Osteocyte (in vitro differentiated cells): Measurements from ENCODE around the gene ABHD16A. TPM values are rescaled to one million over a fixed set of nuclear protein-coding genes. Genes with fewer than 3 reads are reported as not detected.
A peak's percentile ranks its signal among the peaks of the same experiment; 100 is the strongest.

Experiments
- DNase-seq: peaks from one replicate; pipeline ENCODE4 v3.0.0; 2021; ENCODE audit warnings: mixed read lengths; ENCODE audit not compliant: unreplicated experiment; ENCODE audit errors: extremely low spot score
- H3K27ac Mint-ChIP-seq: one replicate; pipeline ENCODE4 v1.8.0; 2021; ENCODE audit warnings: mild to moderate bottlenecking, mixed read lengths; ENCODE audit not compliant: unreplicated experiment
- H3K27me3 Mint-ChIP-seq: one replicate; pipeline ENCODE4 v1.8.0; 2021; ENCODE audit warnings: mixed read lengths; ENCODE audit not compliant: unreplicated experiment
- H3K36me3 Mint-ChIP-seq: one replicate; pipeline ENCODE4 v1.8.0; 2021; ENCODE audit warnings: mixed read lengths; ENCODE audit not compliant: unreplicated experiment
- H3K4me1 Mint-ChIP-seq: one replicate; pipeline ENCODE4 v1.8.0; 2021; ENCODE audit warnings: mixed read lengths; ENCODE audit not compliant: unreplicated experiment
- H3K4me3 Mint-ChIP-seq: one replicate; pipeline ENCODE4 v1.8.0; 2021; ENCODE audit warnings: mild to moderate bottlenecking, moderate library complexity, mixed read lengths; ENCODE audit not compliant: unreplicated experiment
- H3K9me3 Mint-ChIP-seq: one replicate; pipeline ENCODE4 v1.8.0; 2021; ENCODE audit warnings: mixed read lengths; ENCODE audit not compliant: unreplicated experiment
- total RNA-seq: library from RNA; stranded (reverse); gene quantifications from 2 replicates; pipeline ENCODE4 v1.2.1, GENCODE V29; 2021
- TF ChIP-seq, protein P1 (sequence below): fragments of 200-600 bp; sonication (generic); IDR thresholded peaks from 2 replicates; pipeline ENCODE4 v1.5.0; 2021; ENCODE audit warnings: antibody characterized with exemption, mild to moderate bottlenecking, moderate library complexity

ABHD16A gene
- total RNA-seq, 1 donor from 2014 or later = 50.5 TPM

- Mint-ChIP-seq H3K36me3 (peaks cover 46% of the 10 kb centered on the region), H3K4me3 (no peak overlapping the region), H3K4me1 (peaks cover 6% of the 10 kb centered on the region), H3K9me3 (no peaks in the 10 kb centered on the region), H3K27ac (no peak overlapping the region), H3K27me3 (no peaks in the 10 kb centered on the region)
- no peak for DNase-seq
- TF ChIP-seq, protein P1, sequence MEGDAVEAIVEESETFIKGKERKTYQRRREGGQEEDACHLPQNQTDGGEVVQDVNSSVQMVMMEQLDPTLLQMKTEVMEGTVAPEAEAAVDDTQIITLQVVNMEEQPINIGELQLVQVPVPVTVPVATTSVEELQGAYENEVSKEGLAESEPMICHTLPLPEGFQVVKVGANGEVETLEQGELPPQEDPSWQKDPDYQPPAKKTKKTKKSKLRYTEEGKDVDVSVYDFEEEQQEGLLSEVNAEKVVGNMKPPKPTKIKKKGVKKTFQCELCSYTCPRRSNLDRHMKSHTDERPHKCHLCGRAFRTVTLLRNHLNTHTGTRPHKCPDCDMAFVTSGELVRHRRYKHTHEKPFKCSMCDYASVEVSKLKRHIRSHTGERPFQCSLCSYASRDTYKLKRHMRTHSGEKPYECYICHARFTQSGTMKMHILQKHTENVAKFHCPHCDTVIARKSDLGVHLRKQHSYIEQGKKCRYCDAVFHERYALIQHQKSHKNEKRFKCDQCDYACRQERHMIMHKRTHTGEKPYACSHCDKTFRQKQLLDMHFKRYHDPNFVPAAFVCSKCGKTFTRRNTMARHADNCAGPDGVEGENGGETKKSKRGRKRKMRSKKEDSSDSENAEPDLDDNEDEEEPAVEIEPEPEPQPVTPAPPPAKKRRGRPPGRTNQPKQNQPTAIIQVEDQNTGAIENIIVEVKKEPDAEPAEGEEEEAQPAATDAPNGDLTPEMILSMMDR = no peak
These were observed 57.8 kb downstream of the ABHD16A start for GRCh38 chr6:31645325-31645724.

DNA sequence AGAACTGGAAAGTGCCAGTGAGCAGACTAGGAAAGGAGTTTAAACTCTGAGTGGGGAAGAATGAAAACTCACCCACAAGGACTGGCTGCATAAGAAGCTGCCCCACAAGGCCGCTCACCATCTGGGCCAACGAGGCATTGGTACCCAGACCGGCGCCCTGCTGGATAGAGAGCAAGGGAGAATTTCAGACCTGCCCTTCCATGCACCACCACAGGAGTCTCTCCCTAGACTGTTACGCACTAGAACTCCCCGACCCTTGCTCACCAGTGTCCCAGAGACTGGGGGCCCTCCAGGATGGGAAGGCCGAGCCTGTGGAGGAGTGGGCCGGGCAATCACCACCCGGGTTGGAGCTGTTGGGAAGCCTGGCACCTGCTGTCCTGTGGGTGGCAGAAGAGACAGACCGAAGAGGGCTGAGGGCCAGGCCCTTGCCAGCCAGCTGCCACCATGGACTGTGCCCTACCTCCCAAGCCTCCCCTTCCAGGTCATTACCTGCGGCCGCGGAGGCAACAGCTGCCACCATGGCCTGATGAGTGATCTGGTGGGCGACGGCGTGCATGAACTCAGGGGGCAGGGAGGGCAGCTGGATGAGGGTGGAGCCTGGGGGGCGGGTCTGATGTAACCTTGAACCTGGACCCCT lies 59.2 kb downstream of the ABHD16A start:
- TF ChIP-seq, protein P1 = no peak
- Mint-ChIP-seq H3K4me3 (no peak overlapping the region), H3K36me3 (peaks cover 43% of the 10 kb centered on the region), H3K4me1 (no peaks in the 10 kb centered on the region), H3K9me3 (no peaks in the 10 kb centered on the region), H3K27ac (no peak overlapping the region), H3K27me3 (no peaks in the 10 kb centered on the region)
- DNase-seq = no peak

- Mint-ChIP-seq H3K4me3 (no peak overlapping the region), H3K27ac (no peak overlapping the region), H3K9me3 (no peaks in the 10 kb centered on the region), H3K27me3 (no peaks in the 10 kb centered on the region), H3K4me1 (no peaks in the 10 kb centered on the region), H3K36me3 (peaks cover 36% of the 10 kb centered on the region)
- no peak for DNase-seq
- TF ChIP-seq, protein P1 = no peak
These were observed 60.1 kb downstream of the ABHD16A start for GRCh38 chr6:31642798-31643570.

DNA sequence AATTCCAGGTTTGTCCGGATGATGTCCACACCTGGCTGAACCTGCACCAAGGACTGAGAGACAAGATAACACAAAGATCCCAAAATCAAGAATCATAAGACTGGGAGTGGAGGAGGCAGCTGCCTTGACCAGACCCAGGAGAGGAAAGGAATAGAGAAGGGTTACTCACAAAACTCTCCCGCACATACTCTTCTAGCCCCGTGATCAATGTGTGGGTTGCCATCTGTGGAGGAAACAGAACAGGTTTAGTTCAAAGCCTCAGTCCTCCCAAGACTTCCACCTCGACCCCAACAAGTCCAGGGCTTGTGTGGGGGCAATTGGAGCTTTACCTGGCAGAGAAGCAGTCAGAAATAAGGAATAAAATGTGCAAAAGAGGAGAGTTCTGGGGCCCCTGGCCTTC lies 61.8 kb downstream of the ABHD16A start:
- TF ChIP-seq, protein P1 = no peak
- peaks cover 34% of the 10 kb centered on the region for H3K36me3 Mint-ChIP-seq
- no peaks in the 10 kb centered on the region for H3K4me1 Mint-ChIP-seq
- no peak for DNase-seq
- H3K27ac Mint-ChIP-seq = no peak overlapping the region
- no peaks in the 10 kb centered on the region for H3K27me3 Mint-ChIP-seq
- H3K9me3 Mint-ChIP-seq = no peaks in the 10 kb centered on the region
- no peak overlapping the region for H3K4me3 Mint-ChIP-seq

DNA sequence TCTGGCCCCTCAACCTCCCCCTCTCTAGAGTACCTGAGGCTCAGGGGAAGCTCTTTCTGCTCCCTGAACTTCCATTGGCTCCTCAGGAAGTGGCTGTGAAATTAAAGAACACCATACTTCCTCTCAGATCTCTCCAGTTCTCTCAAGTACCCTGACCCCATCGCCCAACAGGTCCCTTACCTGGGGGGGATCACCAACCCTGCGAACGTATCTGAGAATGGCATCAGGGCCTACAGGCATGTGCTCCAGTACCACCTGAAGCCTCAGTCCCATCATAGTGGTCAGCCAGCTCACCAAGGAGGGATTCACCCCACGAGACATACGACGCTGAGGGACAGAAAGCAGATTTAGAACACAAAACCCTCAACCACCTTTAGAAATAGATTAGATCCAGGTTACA lies 62.5 kb downstream of the ABHD16A start:
- H3K9me3 Mint-ChIP-seq = no peaks in the 10 kb centered on the region
- no peak overlapping the region for H3K4me3 Mint-ChIP-seq
- TF ChIP-seq, protein P1 = no peak
- DNase-seq = no peak
- H3K27ac Mint-ChIP-seq = peak overlapping the region; percentile 23
- no peaks in the 10 kb centered on the region for H3K4me1 Mint-ChIP-seq
- H3K27me3 Mint-ChIP-seq = no peaks in the 10 kb centered on the region
- peaks cover 32% of the 10 kb centered on the region for H3K36me3 Mint-ChIP-seq
